Right lobe of liver (tissue), 4 donors: ENCODE data around the gene CSGALNACT2.

ENCODE experiments used
- POLR2A ChIP-seq: fragments of 450-650 bp; IDR thresholded peaks from one replicate; pipeline ENCODE4 v1.6.1; 2017; ENCODE audit warnings: antibody characterized with exemption, mild to moderate bottlenecking
- TF ChIP-seq, protein P1 (sequence below), 4 donors: fragments of 200-600 bp in 3 of 4; fragments of 450-650 bp in 1 of 4; IDR thresholded peaks; one replicate each; pipeline versions ENCODE4 v1.5.1 to v1.8.0; 2016 to 2022; ENCODE audit warnings: antibody characterized with exemption in 4 of 4, mild to moderate bottlenecking in 2 of 4
- donor health status: DM: no; HTN: no; CAD: no.
- donor health status: DM: no; HTN: no; CAD: no.
- donor health status: DM: no; HTN: yes; CAD: no.

DNA sequence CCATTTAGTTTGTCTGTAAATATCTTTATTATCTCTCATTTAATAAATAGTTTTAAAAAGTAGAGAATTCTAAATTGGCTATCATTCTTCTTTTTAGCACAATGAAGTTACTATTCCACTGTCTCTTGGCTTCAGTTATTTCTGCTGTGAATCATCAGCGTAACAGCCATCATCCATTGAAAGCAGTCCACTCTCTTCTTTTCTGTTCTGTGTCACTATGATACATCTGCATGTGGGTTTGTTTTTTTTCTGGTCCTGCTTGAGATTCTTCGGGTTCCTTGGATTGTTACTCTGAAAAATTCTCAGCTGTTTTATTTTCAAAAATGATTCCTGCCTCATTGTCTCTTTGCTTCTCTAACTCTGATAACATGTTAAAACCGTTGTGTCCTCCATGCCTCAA, 52.5 kb downstream of the CSGALNACT2 start:
- TF ChIP-seq, protein P1, sequence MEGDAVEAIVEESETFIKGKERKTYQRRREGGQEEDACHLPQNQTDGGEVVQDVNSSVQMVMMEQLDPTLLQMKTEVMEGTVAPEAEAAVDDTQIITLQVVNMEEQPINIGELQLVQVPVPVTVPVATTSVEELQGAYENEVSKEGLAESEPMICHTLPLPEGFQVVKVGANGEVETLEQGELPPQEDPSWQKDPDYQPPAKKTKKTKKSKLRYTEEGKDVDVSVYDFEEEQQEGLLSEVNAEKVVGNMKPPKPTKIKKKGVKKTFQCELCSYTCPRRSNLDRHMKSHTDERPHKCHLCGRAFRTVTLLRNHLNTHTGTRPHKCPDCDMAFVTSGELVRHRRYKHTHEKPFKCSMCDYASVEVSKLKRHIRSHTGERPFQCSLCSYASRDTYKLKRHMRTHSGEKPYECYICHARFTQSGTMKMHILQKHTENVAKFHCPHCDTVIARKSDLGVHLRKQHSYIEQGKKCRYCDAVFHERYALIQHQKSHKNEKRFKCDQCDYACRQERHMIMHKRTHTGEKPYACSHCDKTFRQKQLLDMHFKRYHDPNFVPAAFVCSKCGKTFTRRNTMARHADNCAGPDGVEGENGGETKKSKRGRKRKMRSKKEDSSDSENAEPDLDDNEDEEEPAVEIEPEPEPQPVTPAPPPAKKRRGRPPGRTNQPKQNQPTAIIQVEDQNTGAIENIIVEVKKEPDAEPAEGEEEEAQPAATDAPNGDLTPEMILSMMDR (IDR thresholded peaks at IDR 0.05), result no peak
- no peak for TF ChIP-seq POLR2A
